Measurements from ENCODE around the gene SND1.

Gene SND1

GRCh38 chr7:127699853-127700252 lies 47.9 kb downstream of the SND1 start:
- H2BK5ac ChIP-seq (ENCODE audit: low read depth, low read length, poor library complexity, severe bottlenecking), result no peak overlapping the region
- no peak overlapping the region for H2AK5ac ChIP-seq (ENCODE audit: low read length, severe bottlenecking)
- H3K4me2 ChIP-seq (ENCODE audit: low read length, poor library complexity, severe bottlenecking), result no peak overlapping the region
- no peak overlapping the region for H2BK12ac ChIP-seq (ENCODE audit: low read length in 2 of 2)
- H3K14ac ChIP-seq (ENCODE audit: low read length in 2 of 2), result no peak overlapping the region
- H4K91ac ChIP-seq (ENCODE audit: low read length), result no peak overlapping the region
- H2AFZ ChIP-seq (ENCODE audit: low read depth, low read length), result no peak overlapping the region
- H4K8ac ChIP-seq (ENCODE audit: low read length), result no peak overlapping the region
- H2BK120ac ChIP-seq (ENCODE audit: low read depth, low read length), result no peak overlapping the region
- no peak for DNase-seq
- H3K27ac ChIP-seq (ENCODE audit: low read length, poor library complexity, severe bottlenecking), result no peak overlapping the region
- H3K23ac ChIP-seq (ENCODE audit: low read length in 2 of 2), result no peak overlapping the region
- H3K4me1 ChIP-seq (ENCODE audit: control insufficient read depth, insufficient read depth, low read depth, low read length), result peaks cover 2% of the 10 kb centered on the region
- peaks cover 24 to 99% of the 10 kb centered on the region in 2 experiments for H3K36me3 ChIP-seq (ENCODE audit: control insufficient read depth in 1 of 2, insufficient read depth in 2 of 2, low read depth in 1 of 2, low read length in 2 of 2)
- H3K4me3 ChIP-seq (ENCODE audit: insufficient read depth in 1 of 2, low read depth in 1 of 2, low read length in 2 of 2), result no peak overlapping the region
- WGBS, result 92% methylated on average over 2 of the region's 2 CpGs
- H3K9me3 ChIP-seq (ENCODE audit: control insufficient read depth, low read length), result no peaks in the 10 kb centered on the region
- no peak overlapping the region for H3K4ac ChIP-seq (ENCODE audit: low read depth in 1 of 2, low read length in 2 of 2)
- no peak overlapping the region for H3K18ac ChIP-seq (ENCODE audit: low read depth in 1 of 2, low read length in 2 of 2)
- H3K9ac ChIP-seq (ENCODE audit: low read length), result no peak overlapping the region
- H3K79me1 ChIP-seq (replicated peaks; ENCODE audit: low read length, poor library complexity, severe bottlenecking), result peaks cover 22% of the 10 kb centered on the region
- H2BK15ac ChIP-seq (ENCODE audit: low read depth, poor library complexity, severe bottlenecking), result no peak overlapping the region
- no peaks in the 10 kb centered on the region for H3K27me3 ChIP-seq (ENCODE audit: control insufficient read depth in 1 of 2, insufficient read depth in 1 of 2, low read length in 2 of 2)

- Histone ChIP-seq H3K23ac (ENCODE audit: low read length in 2 of 2) (no peak overlapping the region), H3K4me1 (ENCODE audit: control insufficient read depth, insufficient read depth, low read depth, low read length) (peaks cover 2% of the 10 kb centered on the region), H3K9ac (ENCODE audit: low read length) (no peak overlapping the region), H3K4ac (ENCODE audit: low read depth in 1 of 2, low read length in 2 of 2) (no peak overlapping the region), H3K4me3 (ENCODE audit: insufficient read depth in 1 of 2, low read depth in 1 of 2, low read length in 2 of 2) (no peak overlapping the region), H3K18ac (ENCODE audit: low read depth in 1 of 2, low read length in 2 of 2) (no peak overlapping the region), H3K27ac (ENCODE audit: low read length, poor library complexity, severe bottlenecking) (no peak overlapping the region), H2AK5ac (ENCODE audit: low read length, severe bottlenecking) (no peak overlapping the region), H4K91ac (ENCODE audit: low read length) (no peak overlapping the region), H3K9me3 (ENCODE audit: control insufficient read depth, low read length) (no peaks in the 10 kb centered on the region), H3K4me2 (ENCODE audit: low read length, poor library complexity, severe bottlenecking) (no peak overlapping the region), H2BK120ac (ENCODE audit: low read depth, low read length) (no peak overlapping the region), H2BK12ac (ENCODE audit: low read length in 2 of 2) (no peak overlapping the region), H3K79me1 (replicated peaks; ENCODE audit: low read length, poor library complexity, severe bottlenecking) (peaks cover 19% of the 10 kb centered on the region), H3K27me3 (ENCODE audit: control insufficient read depth in 1 of 2, insufficient read depth in 1 of 2, low read length in 2 of 2) (no peaks in the 10 kb centered on the region), H2AFZ (ENCODE audit: low read depth, low read length) (no peak overlapping the region), H2BK15ac (ENCODE audit: low read depth, poor library complexity, severe bottlenecking) (no peak overlapping the region), H4K8ac (ENCODE audit: low read length) (no peak overlapping the region), H3K14ac (ENCODE audit: low read length in 2 of 2) (no peak overlapping the region), H2BK5ac (ENCODE audit: low read depth, low read length, poor library complexity, severe bottlenecking) (no peak overlapping the region), H3K36me3 (ENCODE audit: control insufficient read depth in 1 of 2, insufficient read depth in 2 of 2, low read depth in 1 of 2, low read length in 2 of 2) (peaks cover 18 to 87% of the 10 kb centered on the region in 2 experiments)
- WGBS, result 100% methylated on average over 5 of the region's 6 CpGs
- DNase-seq, result no peak
Measured at GRCh38 chr7:127702052-127702652, 50.2 kb downstream of the SND1 start.

- no peak for DNase-seq
- Histone ChIP-seq H2BK5ac (ENCODE audit: low read depth, low read length, poor library complexity, severe bottlenecking) (no peak overlapping the region), H3K27ac (ENCODE audit: low read length, poor library complexity, severe bottlenecking) (no peak overlapping the region)
Measured at GRCh38 chr7:127702938-127703337, 50.9 kb downstream of the SND1 start.

GRCh38 chr7:127704211-127704610 lies 52.2 kb downstream of the SND1 start:
- Histone ChIP-seq H4K8ac (ENCODE audit: low read length) (no peak overlapping the region), H3K4me2 (ENCODE audit: low read length, poor library complexity, severe bottlenecking) (no peak overlapping the region), H2AFZ (ENCODE audit: low read depth, low read length) (no peak overlapping the region), H3K9ac (ENCODE audit: low read length) (no peak overlapping the region), H3K4ac (ENCODE audit: low read depth in 1 of 2, low read length in 2 of 2) (no peak overlapping the region), H2AK5ac (ENCODE audit: low read length, severe bottlenecking) (no peak overlapping the region), H2BK5ac (ENCODE audit: low read depth, low read length, poor library complexity, severe bottlenecking) (no peak overlapping the region), H3K27me3 (ENCODE audit: control insufficient read depth in 1 of 2, insufficient read depth in 1 of 2, low read length in 2 of 2) (no peaks in the 10 kb centered on the region), H2BK12ac (ENCODE audit: low read length in 2 of 2) (no peak overlapping the region), H3K4me1 (ENCODE audit: control insufficient read depth, insufficient read depth, low read depth, low read length) (peaks cover 2% of the 10 kb centered on the region), H2BK15ac (ENCODE audit: low read depth, poor library complexity, severe bottlenecking) (no peak overlapping the region), H3K4me3 (ENCODE audit: insufficient read depth in 1 of 2, low read depth in 1 of 2, low read length in 2 of 2) (no peak overlapping the region), H3K36me3 (ENCODE audit: control insufficient read depth in 1 of 2, insufficient read depth in 2 of 2, low read depth in 1 of 2, low read length in 2 of 2) (peaks cover 16 to 78% of the 10 kb centered on the region in 2 experiments), H3K23ac (ENCODE audit: low read length in 2 of 2) (no peak overlapping the region), H2BK120ac (ENCODE audit: low read depth, low read length) (no peak overlapping the region), H3K18ac (ENCODE audit: low read depth in 1 of 2, low read length in 2 of 2) (no peak overlapping the region), H3K9me3 (ENCODE audit: control insufficient read depth, low read length) (no peaks in the 10 kb centered on the region), H3K27ac (ENCODE audit: low read length, poor library complexity, severe bottlenecking) (no peak overlapping the region), H4K91ac (ENCODE audit: low read length) (no peak overlapping the region), H3K14ac (ENCODE audit: low read length in 2 of 2) (no peak overlapping the region), H3K79me1 (replicated peaks; ENCODE audit: low read length, poor library complexity, severe bottlenecking) (peaks cover 13% of the 10 kb centered on the region)
- WGBS, result 100% methylated on average over 1 of the region's 1 CpG
- DNase-seq, result no peak

More at GRCh38 chr7:127702938-127703337, 50.9 kb downstream of the SND1 start:
- no peak overlapping the region for H2BK12ac ChIP-seq (ENCODE audit: low read length in 2 of 2)
- WGBS, result 97% methylated on average over 7 of the region's 7 CpGs
- H3K4me3 ChIP-seq (ENCODE audit: insufficient read depth in 1 of 2, low read depth in 1 of 2, low read length in 2 of 2), result no peak overlapping the region
- H4K8ac ChIP-seq (ENCODE audit: low read length), result no peak overlapping the region
- H3K14ac ChIP-seq (ENCODE audit: low read length in 2 of 2), result no peak overlapping the region
- no peak overlapping the region for H2AFZ ChIP-seq (ENCODE audit: low read depth, low read length)
- peaks cover 14% of the 10 kb centered on the region for H3K79me1 ChIP-seq (replicated peaks; ENCODE audit: low read length, poor library complexity, severe bottlenecking)
- no peak overlapping the region for H4K91ac ChIP-seq (ENCODE audit: low read length)
- no peak overlapping the region for H3K4ac ChIP-seq (ENCODE audit: low read depth in 1 of 2, low read length in 2 of 2)
- H3K9ac ChIP-seq (ENCODE audit: low read length), result no peak overlapping the region
- H3K18ac ChIP-seq (ENCODE audit: low read depth in 1 of 2, low read length in 2 of 2), result no peak overlapping the region
- H2BK120ac ChIP-seq (ENCODE audit: low read depth, low read length), result no peak overlapping the region
- H3K9me3 ChIP-seq (ENCODE audit: control insufficient read depth, low read length), result no peaks in the 10 kb centered on the region
- H3K27me3 ChIP-seq (ENCODE audit: control insufficient read depth in 1 of 2, insufficient read depth in 1 of 2, low read length in 2 of 2), result no peaks in the 10 kb centered on the region
- no peak overlapping the region for H2AK5ac ChIP-seq (ENCODE audit: low read length, severe bottlenecking)
- H3K23ac ChIP-seq (ENCODE audit: low read length in 2 of 2), result no peak overlapping the region
- H3K36me3 ChIP-seq (ENCODE audit: control insufficient read depth in 1 of 2, insufficient read depth in 2 of 2, low read depth in 1 of 2, low read length in 2 of 2), result peaks cover 15 to 82% of the 10 kb centered on the region in 2 experiments
- H3K4me2 ChIP-seq (ENCODE audit: low read length, poor library complexity, severe bottlenecking), result no peak overlapping the region
- peaks cover 2% of the 10 kb centered on the region for H3K4me1 ChIP-seq (ENCODE audit: control insufficient read depth, insufficient read depth, low read depth, low read length)
- no peak overlapping the region for H2BK15ac ChIP-seq (ENCODE audit: low read depth, poor library complexity, severe bottlenecking)
